K562 (cell line): ENCODE measurements around the gene POP5. TPM values are rescaled to one million over a fixed set of nuclear protein-coding genes. Genes with fewer than 3 reads are reported as not detected.

Experiments used
- HDAC2 ChIP-seq: fragments of 450-650 bp; IDR thresholded peaks from 2 replicates; pipeline ENCODE4 v1.6.1; 2016; ENCODE audit warnings: mild to moderate bottlenecking
- HOXB6 ChIP-seq: fragments of 250-450 bp; sonication (Bioruptor Pico); IDR thresholded peaks from 2 replicates; pipeline ENCODE4 v1.5.1; 2022; ENCODE audit warnings: mild to moderate bottlenecking, borderline replicate concordance
- KLF6 ChIP-seq: fragments of 250-450 bp; sonication (Bioruptor Pico); IDR thresholded peaks from 2 replicates; pipeline ENCODE4 v1.4.0; 2020; ENCODE audit warnings: mild to moderate bottlenecking, moderate library complexity, borderline replicate concordance
- NR4A1 ChIP-seq, 2 experiments: fragments of 250-450 bp in 1 of 2; fragments of 450-650 bp in 1 of 2; sonication (Bioruptor Pico) in 1 of 2; IDR thresholded peaks; 2 replicates each; pipeline versions ENCODE4 v1.4.0 to v1.6.1; 2016 to 2020; ENCODE audit warnings: mild to moderate bottlenecking in 2 of 2, missing compliant biosample characterization in 1 of 2, missing genetic modification characterization in 1 of 2, moderate library complexity in 1 of 2
- SAFB2 ChIP-seq: fragments of 200-400 bp; formaldehyde crosslinking; IDR thresholded peaks from 2 replicates; pipeline ENCODE4 v1.6.1; 2018; ENCODE audit warnings: borderline replicate concordance, low read length, low read depth, moderate library complexity; ENCODE audit not compliant: severe bottlenecking
- SRSF7 ChIP-seq: fragments of 200-400 bp; formaldehyde crosslinking; optimal IDR thresholded peaks from 2 replicates; pipeline ENCODE3; 2017; ENCODE audit warnings: mild to moderate bottlenecking, low read depth, low read length
- YY1 ChIP-seq, 3 experiments: IDR thresholded peaks; 2 replicates each; pipeline ENCODE4 v1.6.1; 2011; ENCODE audit warnings: low read length in 2 of 3, mild to moderate bottlenecking in 2 of 3, moderate library complexity in 2 of 3, borderline replicate concordance in 1 of 3, control low read depth in 1 of 3, low read depth in 1 of 3; ENCODE audit not compliant: insufficient read depth in 3 of 3, insufficient replicate concordance in 2 of 3, control insufficient read depth in 1 of 3, insufficient read length in 1 of 3; ENCODE audit errors: extremely low read depth in 1 of 3
- ZKSCAN3 ChIP-seq: fragments of 250-450 bp; sonication (Bioruptor Pico); IDR thresholded peaks from 2 replicates; pipeline ENCODE4 v1.4.0; 2020
- ZNF444 ChIP-seq: fragments of 250-450 bp; sonication (Bioruptor Pico); IDR thresholded peaks from 2 replicates; pipeline ENCODE4 v1.4.0; 2020; ENCODE audit warnings: mild to moderate bottlenecking, moderate library complexity
- ZNF764 ChIP-seq: fragments of 250-450 bp; sonication (Bioruptor Pico); IDR thresholded peaks from 2 replicates; pipeline ENCODE4 v1.4.0; 2020; ENCODE audit warnings: low read depth, mild to moderate bottlenecking, moderate library complexity
- polyA plus RNA-seq, 8 experiments: library from polyadenylated mRNA; depleted of rRNA in 4 of 8; stranded (reverse) in 5 of 8; unstranded in 3 of 8; fragments of >200 nt; fragmentation: Nextera tagmentation in 2 of 8; fragmentation: Illumina TruSeq in 1 of 8; extraction: Ambion mirVana in 2 of 8; extraction: Trizol in 1 of 8; gene quantifications; 2 replicates each; pipeline versions ENCODE4 v1.2.1 to v1.2.3, GENCODE V29; 2011 to 2014; ENCODE audit warnings: inconsistent platforms in 1 of 8, missing spikeins in 1 of 8
- total RNA-seq, 7 experiments: library from RNA; depleted of rRNA in 6 of 7; stranded (reverse); fragments of >200 nt in 6 of 7; fragmentation: Illumina TruSeq in 2 of 7; extraction: Trizol in 2 of 7; gene quantifications; 2 replicates each; pipeline versions ENCODE4 v1.2.1 to v1.2.3, GENCODE V29; 2011 to 2021; ENCODE audit warnings: low replicate concordance in 1 of 7
- TF ChIP-seq, protein P1 (sequence below), 2 experiments: fragments of 450-650 bp; IDR thresholded peaks; 2 replicates each; pipeline ENCODE4 v1.6.1; 2016
- TF ChIP-seq, protein P2 (sequence below), 3 experiments: fragments of 200-800 bp in 1 of 3; fragments of 250-450 bp in 1 of 3; fragments of 450-650 bp in 1 of 3; sonication (Bioruptor Pico) in 1 of 3; sonication (Bioruptor generic) in 1 of 3; formaldehyde crosslinking in 1 of 3; IDR thresholded peaks; 2 replicates each; pipeline versions ENCODE4 v1.6.1 to v1.8.0; 2016 to 2022; ENCODE audit warnings: mild to moderate bottlenecking in 2 of 3, missing genetic modification characterization in 2 of 3, missing compliant biosample characterization in 1 of 3, moderate library complexity in 1 of 3
- TF ChIP-seq, protein P3 (sequence below): fragments of 250-450 bp; sonication (Bioruptor Pico); IDR thresholded peaks from 2 replicates; pipeline ENCODE4 v1.4.0; 2020; ENCODE audit warnings: borderline replicate concordance
- TF ChIP-seq, protein P4 (sequence below), 2 experiments: fragments of 150-350 bp in 1 of 2; IDR thresholded peaks; 2 replicates each; pipeline ENCODE4 v1.6.1; 2012 to 2016; ENCODE audit warnings: low read depth in 2 of 2, low read length in 2 of 2, mild to moderate bottlenecking in 1 of 2, moderate library complexity in 1 of 2

The POP5 gene
- total and polyA plus RNA-seq, 9 of the 15 experiments (the other 6 are each of a cell fraction or from before 2014, with no cell fraction given), result 57.5 to 253 (median 73.8) TPM

DNA sequence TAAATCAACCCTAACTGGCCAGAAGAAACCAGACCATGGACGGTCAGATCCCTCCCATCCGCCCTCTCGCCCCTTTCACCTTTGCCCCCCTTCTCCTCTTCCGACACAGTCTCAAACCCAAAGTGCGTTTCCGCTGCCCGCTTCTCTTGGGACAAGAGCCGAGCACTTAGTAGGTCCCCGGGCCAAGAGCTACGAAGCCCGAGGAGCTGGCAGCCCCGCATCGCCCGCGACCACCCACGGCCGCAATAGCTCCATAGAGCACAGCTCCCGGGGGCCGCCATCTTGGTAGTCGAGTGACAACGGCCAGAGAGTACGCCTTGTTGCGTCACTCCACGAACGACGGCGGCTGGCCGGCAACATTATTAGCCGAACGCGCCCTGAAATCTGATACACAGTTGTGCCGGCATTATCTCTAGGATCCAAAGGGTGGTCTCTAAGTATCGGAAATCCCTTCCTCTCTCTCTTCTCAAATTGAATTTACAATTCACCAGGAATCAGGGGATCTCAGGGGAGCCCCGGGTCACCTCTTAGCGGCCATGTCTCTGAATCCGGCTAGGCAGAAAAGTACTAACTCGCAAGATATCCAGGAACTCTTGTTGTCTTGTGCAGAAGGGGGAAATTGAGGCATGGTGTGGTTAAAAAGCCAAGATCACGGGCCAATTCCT is 52.2 kb downstream of the POP5 start, which contains the start of gene COQ5 (continued):
- TF ChIP-seq ZKSCAN3 (CRISPR knock-in tag) (no peak), YY1 (IDR thresholded peaks at IDR 0.05; ENCODE audit: borderline replicate concordance in 1 of 3, control insufficient read depth in 1 of 3, extremely low read depth in 1 of 3, insufficient read depth in 3 of 3, insufficient read length in 1 of 3, insufficient replicate concordance in 2 of 3, low read depth in 1 of 3, low read length in 2 of 3) (peak; percentile 94 to 98 (median 98)), SAFB2 (no peak), ZNF764 (CRISPR knock-in tag) (no peak), ZNF444 (CRISPR knock-in tag) (no peak), HDAC2 (peak; percentile 67; the same call in 1 of the 2 replicates), HOXB6 (CRISPR knock-in tag) (no peak), KLF6 (CRISPR knock-in tag) (no peak), SRSF7 (no peak), NR4A1 (CRISPR knock-in tag; IDR thresholded peaks at IDR 0.05) (peak; percentile 10; the same call in 1 of the 2 replicates), NR4A1 (tag; IDR thresholded peaks at IDR 0.05) (no peak; the same call in 1 of the 2 replicates)
- TF ChIP-seq, protein P1, sequence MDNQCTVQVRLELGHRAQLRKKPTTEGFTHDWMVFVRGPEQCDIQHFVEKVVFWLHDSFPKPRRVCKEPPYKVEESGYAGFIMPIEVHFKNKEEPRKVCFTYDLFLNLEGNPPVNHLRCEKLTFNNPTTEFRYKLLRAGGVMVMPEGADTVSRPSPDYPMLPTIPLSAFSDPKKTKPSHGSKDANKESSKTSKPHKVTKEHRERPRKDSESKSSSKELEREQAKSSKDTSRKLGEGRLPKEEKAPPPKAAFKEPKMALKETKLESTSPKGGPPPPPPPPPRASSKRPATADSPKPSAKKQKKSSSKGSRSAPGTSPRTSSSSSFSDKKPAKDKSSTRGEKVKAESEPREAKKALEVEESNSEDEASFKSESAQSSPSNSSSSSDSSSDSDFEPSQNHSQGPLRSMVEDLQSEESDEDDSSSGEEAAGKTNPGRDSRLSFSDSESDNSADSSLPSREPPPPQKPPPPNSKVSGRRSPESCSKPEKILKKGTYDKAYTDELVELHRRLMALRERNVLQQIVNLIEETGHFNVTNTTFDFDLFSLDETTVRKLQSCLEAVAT (IDR thresholded peaks at IDR 0.05), result peak; percentile 48 to 65; a peak in 2 of 4 replicates
- TF ChIP-seq, protein P2, sequence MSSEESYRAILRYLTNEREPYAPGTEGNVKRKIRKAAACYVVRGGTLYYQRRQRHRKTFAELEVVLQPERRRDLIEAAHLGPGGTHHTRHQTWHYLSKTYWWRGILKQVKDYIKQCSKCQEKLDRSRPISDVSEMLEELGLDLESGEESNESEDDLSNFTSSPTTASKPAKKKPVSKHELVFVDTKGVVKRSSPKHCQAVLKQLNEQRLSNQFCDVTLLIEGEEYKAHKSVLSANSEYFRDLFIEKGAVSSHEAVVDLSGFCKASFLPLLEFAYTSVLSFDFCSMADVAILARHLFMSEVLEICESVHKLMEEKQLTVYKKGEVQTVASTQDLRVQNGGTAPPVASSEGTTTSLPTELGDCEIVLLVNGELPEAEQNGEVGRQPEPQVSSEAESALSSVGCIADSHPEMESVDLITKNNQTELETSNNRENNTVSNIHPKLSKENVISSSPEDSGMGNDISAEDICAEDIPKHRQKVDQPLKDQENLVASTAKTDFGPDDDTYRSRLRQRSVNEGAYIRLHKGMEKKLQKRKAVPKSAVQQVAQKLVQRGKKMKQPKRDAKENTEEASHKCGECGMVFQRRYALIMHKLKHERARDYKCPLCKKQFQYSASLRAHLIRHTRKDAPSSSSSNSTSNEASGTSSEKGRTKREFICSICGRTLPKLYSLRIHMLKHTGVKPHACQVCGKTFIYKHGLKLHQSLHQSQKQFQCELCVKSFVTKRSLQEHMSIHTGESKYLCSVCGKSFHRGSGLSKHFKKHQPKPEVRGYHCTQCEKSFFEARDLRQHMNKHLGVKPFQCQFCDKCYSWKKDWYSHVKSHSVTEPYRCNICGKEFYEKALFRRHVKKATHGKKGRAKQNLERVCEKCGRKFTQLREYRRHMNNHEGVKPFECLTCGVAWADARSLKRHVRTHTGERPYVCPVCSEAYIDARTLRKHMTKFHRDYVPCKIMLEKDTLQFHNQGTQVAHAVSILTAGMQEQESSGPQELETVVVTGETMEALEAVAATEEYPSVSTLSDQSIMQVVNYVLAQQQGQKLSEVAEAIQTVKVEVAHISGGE (CRISPR knock-in tag; IDR thresholded peaks at IDR 0.05), result 0 out of 6 replicates have a peak, but pooled peaks of 1 of the 3 experiments have one; percentile 14
- TF ChIP-seq, protein P3, sequence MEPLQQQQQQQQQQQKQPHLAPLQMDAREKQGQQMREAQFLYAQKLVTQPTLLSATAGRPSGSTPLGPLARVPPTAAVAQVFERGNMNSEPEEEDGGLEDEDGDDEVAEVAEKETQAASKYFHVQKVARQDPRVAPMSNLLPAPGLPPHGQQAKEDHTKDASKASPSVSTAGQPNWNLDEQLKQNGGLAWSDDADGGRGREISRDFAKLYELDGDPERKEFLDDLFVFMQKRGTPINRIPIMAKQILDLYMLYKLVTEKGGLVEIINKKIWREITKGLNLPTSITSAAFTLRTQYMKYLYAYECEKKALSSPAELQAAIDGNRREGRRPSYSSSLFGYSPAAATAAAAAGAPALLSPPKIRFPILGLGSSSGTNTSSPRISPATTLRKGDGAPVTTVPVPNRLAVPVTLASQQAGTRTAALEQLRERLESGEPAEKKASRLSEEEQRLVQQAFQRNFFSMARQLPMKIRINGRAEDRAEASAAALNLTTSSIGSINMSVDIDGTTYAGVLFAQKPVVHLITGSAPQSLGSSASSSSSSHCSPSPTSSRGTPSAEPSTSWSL (CRISPR knock-in tag), result no peak
- TF ChIP-seq, protein P4, sequence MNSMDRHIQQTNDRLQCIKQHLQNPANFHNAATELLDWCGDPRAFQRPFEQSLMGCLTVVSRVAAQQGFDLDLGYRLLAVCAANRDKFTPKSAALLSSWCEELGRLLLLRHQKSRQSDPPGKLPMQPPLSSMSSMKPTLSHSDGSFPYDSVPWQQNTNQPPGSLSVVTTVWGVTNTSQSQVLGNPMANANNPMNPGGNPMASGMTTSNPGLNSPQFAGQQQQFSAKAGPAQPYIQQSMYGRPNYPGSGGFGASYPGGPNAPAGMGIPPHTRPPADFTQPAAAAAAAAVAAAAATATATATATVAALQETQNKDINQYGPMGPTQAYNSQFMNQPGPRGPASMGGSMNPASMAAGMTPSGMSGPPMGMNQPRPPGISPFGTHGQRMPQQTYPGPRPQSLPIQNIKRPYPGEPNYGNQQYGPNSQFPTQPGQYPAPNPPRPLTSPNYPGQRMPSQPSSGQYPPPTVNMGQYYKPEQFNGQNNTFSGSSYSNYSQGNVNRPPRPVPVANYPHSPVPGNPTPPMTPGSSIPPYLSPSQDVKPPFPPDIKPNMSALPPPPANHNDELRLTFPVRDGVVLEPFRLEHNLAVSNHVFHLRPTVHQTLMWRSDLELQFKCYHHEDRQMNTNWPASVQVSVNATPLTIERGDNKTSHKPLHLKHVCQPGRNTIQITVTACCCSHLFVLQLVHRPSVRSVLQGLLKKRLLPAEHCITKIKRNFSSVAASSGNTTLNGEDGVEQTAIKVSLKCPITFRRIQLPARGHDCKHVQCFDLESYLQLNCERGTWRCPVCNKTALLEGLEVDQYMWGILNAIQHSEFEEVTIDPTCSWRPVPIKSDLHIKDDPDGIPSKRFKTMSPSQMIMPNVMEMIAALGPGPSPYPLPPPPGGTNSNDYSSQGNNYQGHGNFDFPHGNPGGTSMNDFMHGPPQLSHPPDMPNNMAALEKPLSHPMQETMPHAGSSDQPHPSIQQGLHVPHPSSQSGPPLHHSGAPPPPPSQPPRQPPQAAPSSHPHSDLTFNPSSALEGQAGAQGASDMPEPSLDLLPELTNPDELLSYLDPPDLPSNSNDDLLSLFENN (IDR thresholded peaks at IDR 0.05; ENCODE audit: low read depth in 2 of 2, low read length in 2 of 2), result peak in 1 of 2 experiments; percentile 21; a peak in 1 of 4 replicates
